H1 (cell line): ENCODE measurements around the gene MTCH1. TPM values are rescaled to one million over a fixed set of nuclear protein-coding genes. Genes with fewer than 3 reads are reported as not detected.

Experiments
- CTCF ChIA-PET: fragments of 300-600 bp; sonication (Branson Sonifier 250); formaldehyde crosslinking; loops from one replicate; lab custom pipeline; 2021; ENCODE audit not compliant: partially characterized antibody; lab: Charles Lee
- POLR2A ChIA-PET: fragments of 300-600 bp; sonication (Branson Sonifier 250); formaldehyde crosslinking; loops from one replicate; lab custom pipeline; 2021; ENCODE audit warnings: inconsistent platforms; ENCODE audit not compliant: partially characterized antibody; lab: Charles Lee
- DNase-seq, 2 experiments: peaks; one replicate each; pipeline versions ENCODE4 v3.0.0 to v3.0.0-alpha.2; 2010 to 2022; ENCODE audit warnings: low spot score in 2 of 2, low read depth in 1 of 2, mixed read lengths in 1 of 2
- FAIRE-seq: peaks from 2 replicates; lab custom pipeline; 2011; peaks lifted over from hg19 to GRCh38; lab: Jason Lieb, UNC
- H2AFZ ChIP-seq: 2 replicates; pipeline ENCODE4 v1.8.1; 2012; ENCODE audit warnings: low read length, inconsistent platforms
- H2AK5ac ChIP-seq: 2 replicates; pipeline ENCODE4 v1.6.1; 2013; ENCODE audit warnings: low read depth, low read length
- H2BK120ac ChIP-seq: replicated peaks from 2 replicates; pipeline ENCODE3; 2013; ENCODE audit warnings: low read depth, low read length, inconsistent platforms
- H2BK12ac ChIP-seq: 2 replicates; pipeline ENCODE4 v1.6.1; 2013; ENCODE audit warnings: low read depth, low read length
- H2BK15ac ChIP-seq: 2 replicates; pipeline ENCODE4 v1.6.1; 2013; ENCODE audit warnings: low read length
- H2BK20ac ChIP-seq: 2 replicates; pipeline ENCODE4 v1.6.1; 2013; ENCODE audit warnings: low read length
- H2BK5ac ChIP-seq: 2 replicates; pipeline ENCODE4 v1.6.1; 2013; ENCODE audit warnings: low read depth, low read length
- H3K14ac ChIP-seq: 2 replicates; pipeline ENCODE4 v1.6.1; 2013; ENCODE audit warnings: inconsistent platforms; ENCODE audit not compliant: insufficient read length
- H3K18ac ChIP-seq: 2 replicates; pipeline ENCODE4 v1.6.1; 2013; ENCODE audit warnings: low read length; ENCODE audit errors: extremely low read depth
- H3K23ac ChIP-seq: 2 replicates; pipeline ENCODE4 v1.6.1; 2013; ENCODE audit warnings: inconsistent platforms; ENCODE audit not compliant: insufficient read length
- H3K23me2 ChIP-seq: 2 replicates; pipeline ENCODE4 v1.6.1; 2013; ENCODE audit warnings: low read depth, low read length
- H3K27ac ChIP-seq: 2 replicates; pipeline ENCODE4 v1.6.1; 2011; ENCODE audit warnings: low read depth, low read length, inconsistent platforms
- H3K27me3 ChIP-seq, 4 experiments: replicated peaks in 1 of 4; 1 replicate in 1 of 4; 2 replicates in 3 of 4; pipeline versions ENCODE4 v1.6.1 to v1.8.1; 2011 to 2013; ENCODE audit warnings: low read length in 3 of 4, mild to moderate bottlenecking in 3 of 4, inconsistent platforms in 2 of 4, mixed read lengths in 2 of 4, moderate library complexity in 1 of 4; ENCODE audit not compliant: control insufficient read depth in 3 of 4, insufficient read depth in 3 of 4; ENCODE audit errors: extremely low read depth in 1 of 4
- H3K36me3 ChIP-seq, 4 experiments: 2 replicates each; pipeline versions ENCODE4 v1.6.1 to v1.8.1; 2011 to 2013; ENCODE audit warnings: mild to moderate bottlenecking in 4 of 4, low read length in 3 of 4, moderate library complexity in 2 of 4, control low read depth in 1 of 4, inconsistent platforms in 1 of 4; ENCODE audit not compliant: insufficient read depth in 4 of 4, control insufficient read depth in 2 of 4
- H3K4ac ChIP-seq: replicated peaks from 2 replicates; pipeline ENCODE3; 2013; ENCODE audit warnings: low read length, low read depth, mixed read lengths, inconsistent platforms; ENCODE audit not compliant: insufficient read length
- H3K4me1 ChIP-seq, 4 experiments: replicated peaks in 1 of 4; 1 replicate in 1 of 4; 2 replicates in 3 of 4; pipeline versions ENCODE4 v1.6.1 to v1.8.1; 2011 to 2013; ENCODE audit warnings: low read length in 3 of 4, inconsistent platforms in 2 of 4, mixed read lengths in 1 of 4; ENCODE audit not compliant: insufficient read depth in 4 of 4, control insufficient read depth in 3 of 4
- H3K4me2 ChIP-seq, 2 experiments: 2 replicates each; pipeline versions ENCODE4 v1.6.1 to v1.8.1; 2011 to 2013; ENCODE audit warnings: low read depth in 2 of 2, low read length in 2 of 2, control low read depth in 1 of 2, inconsistent platforms in 1 of 2, mild to moderate bottlenecking in 1 of 2; ENCODE audit not compliant: insufficient read depth in 1 of 2
- H3K4me3 ChIP-seq, 4 experiments: fragments of 200-600, 300-600 bp in 1 of 4; sonication (generic), shearing (Covaris generic), sonication (Bioruptor Twin) in 1 of 4; 2 replicates each; pipeline versions ENCODE4 v1.5.1 to v1.8.1; 2011 to 2016; ENCODE audit warnings: low read length in 4 of 4, low read depth in 3 of 4, control low read depth in 2 of 4, inconsistent platforms in 2 of 4, mild to moderate bottlenecking in 2 of 4, mixed read lengths in 1 of 4, moderate library complexity in 1 of 4; ENCODE audit not compliant: insufficient read depth in 2 of 4; ENCODE audit errors: extremely low read depth in 1 of 4
- H3K56ac ChIP-seq: replicated peaks from 2 replicates; pipeline ENCODE3; 2013; ENCODE audit warnings: low read depth, mild to moderate bottlenecking, mixed read lengths, low read length, inconsistent platforms; ENCODE audit not compliant: insufficient read length
- H3K79me1 ChIP-seq: 2 replicates; pipeline ENCODE4 v1.6.1; 2013; ENCODE audit warnings: low read depth, low read length, control low read depth
- H3K79me2 ChIP-seq, 2 experiments: 2 replicates each; pipeline versions ENCODE4 v1.6.1 to v1.8.1; 2012 to 2013; ENCODE audit warnings: low read length in 2 of 2, mild to moderate bottlenecking in 2 of 2, inconsistent platforms in 1 of 2; ENCODE audit not compliant: insufficient read depth in 2 of 2, control insufficient read depth in 1 of 2
- H3K9ac ChIP-seq, 4 experiments: replicated peaks in 1 of 4; 1 replicate in 1 of 4; 2 replicates in 3 of 4; pipeline versions ENCODE4 v1.6.1 to v1.8.1; 2011 to 2013; ENCODE audit warnings: low read depth in 3 of 4, low read length in 3 of 4, control low read depth in 2 of 4, mild to moderate bottlenecking in 2 of 4, moderate library complexity in 2 of 4, inconsistent platforms in 1 of 4; ENCODE audit errors: extremely low read depth in 1 of 4
- H3K9me3 ChIP-seq, 2 experiments: 2 replicates each; pipeline versions ENCODE4 v1.6.1 to v1.8.1; 2012 to 2013; ENCODE audit warnings: mild to moderate bottlenecking in 2 of 2, moderate library complexity in 2 of 2, control low read depth in 1 of 2, inconsistent platforms in 1 of 2, low read depth in 1 of 2, low read length in 1 of 2, mixed read lengths in 1 of 2; ENCODE audit not compliant: insufficient read depth in 2 of 2
- H4K20me1 ChIP-seq, 2 experiments: replicated peaks in 1 of 2; 2 replicates each; pipeline versions ENCODE3 to v1.8.1; 2011 to 2013; ENCODE audit warnings: inconsistent platforms in 2 of 2, low read length in 2 of 2, mild to moderate bottlenecking in 1 of 2; ENCODE audit not compliant: insufficient read depth in 2 of 2, control insufficient read depth in 1 of 2
- H4K5ac ChIP-seq: 2 replicates; pipeline ENCODE4 v1.6.1; 2013; ENCODE audit warnings: low read length, low read depth, mixed read lengths, inconsistent platforms; ENCODE audit not compliant: insufficient read length
- H4K8ac ChIP-seq: 2 replicates; pipeline ENCODE4 v1.8.0; 2013; ENCODE audit warnings: mild to moderate bottlenecking, moderate library complexity, low read length, inconsistent platforms; ENCODE audit not compliant: insufficient read depth; ENCODE audit errors: extremely low read depth
- H4K91ac ChIP-seq: replicated peaks from 2 replicates; pipeline ENCODE3; 2013; ENCODE audit warnings: low read length, mixed read lengths, inconsistent platforms; ENCODE audit not compliant: insufficient read length
- CHD1 ChIP-seq: IDR thresholded peaks from 2 replicates; pipeline ENCODE4 v1.6.1; 2012; ENCODE audit warnings: low read depth, low read length, improper control_type of control experiment
- EP300 ChIP-seq, 2 experiments: IDR thresholded peaks; 1 replicate in 1 of 2; 2 replicates in 1 of 2; pipeline ENCODE4 v1.6.1; 2011 to 2012; ENCODE audit warnings: low read depth in 2 of 2, low read length in 2 of 2, mild to moderate bottlenecking in 2 of 2, borderline replicate concordance in 1 of 2, inconsistent platforms in 1 of 2, moderate library complexity in 1 of 2
- FOSL1 ChIP-seq: IDR thresholded peaks from 2 replicates; pipeline ENCODE4 v1.6.1; 2011; ENCODE audit warnings: mild to moderate bottlenecking, low read depth, low read length, moderate library complexity; ENCODE audit not compliant: insufficient read depth
- NANOG ChIP-seq: IDR thresholded peaks from 2 replicates; pipeline ENCODE4 v1.6.1; 2011; ENCODE audit warnings: low read length, low read depth, mild to moderate bottlenecking, inconsistent platforms; ENCODE audit not compliant: insufficient read depth, poor library complexity, severe bottlenecking
- SRF ChIP-seq: IDR thresholded peaks from 2 replicates; pipeline ENCODE4 v1.6.1; 2011; ENCODE audit warnings: mild to moderate bottlenecking, low read depth, low read length, moderate library complexity
- WGBS, 2 experiments: shearing (Covaris generic) in 1 of 2; methylation state at CpG; one replicate each; pipeline versions ENCODE4 v1.1.6 to v1.1.7; 2013 to 2015; ENCODE audit warnings: low lambda C conversion rate in 2 of 2, mixed read lengths in 2 of 2, inconsistent platforms in 1 of 2, low coverage in 1 of 2, missing lambda C conversion rate in 1 of 2; ENCODE audit not compliant: insufficient replicate concordance in 2 of 2, insufficient coverage in 1 of 2, insufficient read length in 1 of 2; ENCODE audit errors: extremely low coverage in 1 of 2, missing lambda C conversion rate in 1 of 2; 5-methylcytosine and 5-hydroxymethylcytosine counted together
- polyA plus RNA-seq, 7 experiments: library from polyadenylated mRNA; depleted of rRNA in 3 of 7; stranded (reverse) in 5 of 7; unstranded in 2 of 7; fragments of >200 nt in 5 of 7; fragments of 200-250 nt in 2 of 7; gene quantifications; 1 replicate in 5 of 7; 2 replicates in 1 of 7; 4 replicates in 1 of 7; pipeline versions ENCODE4 v1.2.1 to v1.2.3, GENCODE V29; 2011 to 2013; ENCODE audit warnings: missing spikeins in 2 of 7, mixed read lengths in 2 of 7
- total RNA-seq: library from RNA; stranded (reverse); fragmentation: NEBNext Ultra II Directional; extraction: Animal tissue kit (Norgen Biotek cat#: 25700); gene quantifications from 2 replicates; pipeline ENCODE4 v1.2.1, GENCODE V29; 2021

The MTCH1 gene
- total and polyA plus RNA-seq, 2 of the 8 experiments (the other 6 are each of a cell fraction or from before 2014, with no cell fraction given), result 169 to 214 TPM

GRCh38 chr6:37011656-37012378, 25.8 kb upstream of the MTCH1 start:
- Histone ChIP-seq H2BK20ac (no peak overlapping the region), H4K20me1 (no peaks in the 10 kb centered on the region), H2BK120ac (no peak overlapping the region), H3K4me2 (no peak overlapping the region), H3K18ac (no peak overlapping the region), H2AFZ (no peak overlapping the region), H3K23me2 (no peaks in the 10 kb centered on the region), H2AK5ac (no peak overlapping the region), H3K14ac (no peak overlapping the region), H3K4ac (no peak overlapping the region), H3K56ac (no peak overlapping the region), H3K9me3 (no peaks in the 10 kb centered on the region), H3K23ac (no peak overlapping the region), H4K8ac (peak overlapping the region; percentile 38; the same call in 1 of the 2 replicates), H2BK12ac (no peak overlapping the region), H4K5ac (no peak overlapping the region), H3K36me3 (no peaks in the 10 kb centered on the region), H3K79me2 (no peaks in the 10 kb centered on the region), H4K91ac (no peak overlapping the region), H2BK5ac (no peak overlapping the region), H3K79me1 (no peaks in the 10 kb centered on the region), H3K4me3 (no peak overlapping the region), H3K27me3 (no peaks in the 10 kb centered on the region), H3K4me1 (no peaks in the 10 kb centered on the region; a peak in 2 of 7 replicates), H3K27ac (no peak overlapping the region), H3K9ac (no peak overlapping the region), H2BK15ac (no peak overlapping the region)
- no peak for DNase-seq
- ChIA-PET CTCF (interaction anchor here (0.6 to 2.4 kb wide), 8 partner anchors 8 to 369 kb away, joined by 3 to 10 read pairs (median 4); no protein-coding TSS in a partner anchor), POLR2A (interaction anchor here (0.7 to 1.7 kb wide), 4 partner anchors 14 to 137 kb away, joined by 4 read pairs; partner anchors contain the start of gene PPIL1)
- no peak for FAIRE-seq
- no peak for TF ChIP-seq NANOG
- TF ChIP-seq SRF, result no peak
- TF ChIP-seq EP300 (IDR thresholded peaks at IDR 0.05; ENCODE audit: borderline replicate concordance in 1 of 2, low read depth in 2 of 2, low read length in 2 of 2), result no peak
- no peak for TF ChIP-seq CHD1
- TF ChIP-seq FOSL1, result no peak
- WGBS, 2 experiments, result 88% methylated on average over 9 of the region's 11 CpGs; no CpG with 5 or more reads in 1 of the 2 experiments
